A549 (cell line): Measurements from ENCODE around the gene KPNA5. TPM values are rescaled to one million over a fixed set of nuclear protein-coding genes. Genes with fewer than 3 reads are reported as not detected.
A peak's percentile ranks its signal among the peaks of the same experiment; 100 is the strongest.

Experiments
- ATAC-seq, 2 experiments: fragments of 200-7000 bp in 1 of 2; fragments of >200 bp in 1 of 2; cut with Nextera tagmentation in 1 of 2; cut with Tn5 transposase in 1 of 2; 3 replicates each; pipeline versions ENCODE4 v1.8.0 to v1.9.1; 2018 to 2020; ENCODE audit warnings: mild to moderate bottlenecking in 1 of 2, moderate library complexity in 1 of 2
- CTCF ChIA-PET: fragments of 300-600 bp; sonication (Branson Sonifier 250); formaldehyde crosslinking; extraction: SDS; loops from one replicate; lab custom pipeline; 2021; ENCODE audit warnings: antibody characterized with exemption, inconsistent platforms; lab: Yijun Ruan, JAX
- POLR2A ChIA-PET: fragments of 350-600 bp; formaldehyde crosslinking; extraction: SDS; loops from one replicate; lab custom pipeline; 2021; ENCODE audit warnings: antibody characterized with exemption, inconsistent platforms; lab: Yijun Ruan, JAX
- DNase-seq, 2 experiments: peaks; one replicate each; pipeline versions ENCODE4 v3.0.0 to v3.0.0-alpha.2; 2011 to 2016; ENCODE audit warnings: low read depth in 1 of 2, low spot score in 1 of 2
- FAIRE-seq: peaks from 2 replicates; lab custom pipeline; 2011; peaks lifted over from hg19 to GRCh38; lab: Jason Lieb, UNC
- H3K27ac ChIP-seq, 2 experiments: fragments of >200 bp; sonication (Bioruptor Twin); formaldehyde crosslinking; 3 replicates each; pipeline ENCODE4 v1.5.1; 2016 to 2017
- H3K4me1 ChIP-seq: fragments of >200 bp; sonication (Bioruptor Twin); formaldehyde crosslinking; 3 replicates; pipeline ENCODE4 v1.6.1; 2016
- H3K4me2 ChIP-seq: fragments of >200 bp; sonication (Bioruptor Twin); formaldehyde crosslinking; 3 replicates; pipeline ENCODE4 v1.6.1; 2016
- H3K4me3 ChIP-seq: fragments of >200 bp; sonication (Bioruptor Twin); formaldehyde crosslinking; 3 replicates; pipeline ENCODE4 v1.5.1; 2016
- H3K9me3 ChIP-seq: fragments of >200 bp; sonication (Bioruptor Twin); formaldehyde crosslinking; 3 replicates; pipeline ENCODE4 v1.6.1; 2016
- ATOH8 ChIP-seq: fragments of 250-450 bp; sonication (Bioruptor Pico); IDR thresholded peaks from 2 replicates; pipeline ENCODE4 v1.5.0; 2020; ENCODE audit warnings: low read depth, mild to moderate bottlenecking, moderate library complexity
- CEBPB ChIP-seq, 2 experiments: fragments of >200 bp in 1 of 2; sonication (Bioruptor Twin) in 1 of 2; formaldehyde crosslinking in 1 of 2; IDR thresholded peaks; 2 replicates each; pipeline ENCODE4 v1.6.1; 2012 to 2016
- CTCF ChIP-seq: fragments of >200 bp; sonication (Bioruptor Twin); formaldehyde crosslinking; IDR thresholded peaks from 3 replicates; pipeline ENCODE4 v1.5.1; 2016
- E2F6 ChIP-seq: IDR thresholded peaks from 2 replicates; pipeline ENCODE4 v1.6.1; 2012; ENCODE audit warnings: low read depth, borderline replicate concordance
- EHMT2 ChIP-seq: fragments of 200-600 bp; sonication (generic); IDR thresholded peaks from 2 replicates; pipeline ENCODE4 v1.6.1; 2016; ENCODE audit warnings: antibody characterized with exemption, low read depth, mild to moderate bottlenecking, moderate library complexity
- ESRRA ChIP-seq: fragments of 150-350 bp; IDR thresholded peaks from 2 replicates; pipeline ENCODE4 v1.6.1; 2014; ENCODE audit warnings: mild to moderate bottlenecking, low read length, borderline replicate concordance
- FOSB ChIP-seq: fragments of 250-450 bp; sonication (Bioruptor Pico); IDR thresholded peaks from 2 replicates; pipeline ENCODE4 v1.5.0; 2020; ENCODE audit warnings: mild to moderate bottlenecking, moderate library complexity
- FOSL2 ChIP-seq, 2 experiments: fragments of 450-650 bp in 1 of 2; fragments of >200 bp in 1 of 2; sonication (Bioruptor Twin) in 1 of 2; formaldehyde crosslinking; IDR thresholded peaks; 2 replicates each; pipeline versions ENCODE4 v1.5.0 to v1.6.1; 2016 to 2020; ENCODE audit warnings: mild to moderate bottlenecking in 1 of 2, moderate library complexity in 1 of 2
- HDAC2 ChIP-seq: fragments of 200-600 bp; sonication (generic); IDR thresholded peaks from 2 replicates; pipeline ENCODE4 v1.6.1; 2016
- HOXB13 ChIP-seq: fragments of 250-450 bp; sonication (Bioruptor Pico); IDR thresholded peaks from 2 replicates; pipeline ENCODE4 v1.5.0; 2020; ENCODE audit warnings: low read depth, mild to moderate bottlenecking, moderate library complexity
- KDM1A ChIP-seq: fragments of 200-600 bp; sonication (generic); IDR thresholded peaks from 2 replicates; pipeline ENCODE4 v1.6.1; 2016; ENCODE audit warnings: low read depth, mild to moderate bottlenecking
- MAFK ChIP-seq: fragments of 450-650 bp; IDR thresholded peaks from 2 replicates; pipeline ENCODE4 v1.6.1; 2014; ENCODE audit not compliant: partially characterized antibody
- MAX ChIP-seq: IDR thresholded peaks from 2 replicates; pipeline ENCODE4 v1.6.1; 2012
- MYC ChIP-seq: IDR thresholded peaks from 2 replicates; pipeline ENCODE4 v1.6.1; 2012; ENCODE audit warnings: mild to moderate bottlenecking, inconsistent platforms, low read length, improper control_type of control experiment, borderline replicate concordance
- NFE2L2 ChIP-seq: fragments of 150-350 bp; conservative IDR thresholded peaks from 2 replicates; pipeline ENCODE4 v1.6.1; 2014; ENCODE audit warnings: low read length
- RAD21 ChIP-seq, 2 experiments: fragments of >200 bp in 1 of 2; sonication (Bioruptor Twin) in 1 of 2; formaldehyde crosslinking in 1 of 2; IDR thresholded peaks in 1 of 2; conservative IDR thresholded peaks in 1 of 2; 2 replicates in 1 of 2; 3 replicates in 1 of 2; pipeline ENCODE4 v1.6.1; 2012 to 2018; ENCODE audit warnings: inconsistent platforms in 1 of 2
- RARB ChIP-seq: fragments of 250-450 bp; sonication (Bioruptor Pico); IDR thresholded peaks from 2 replicates; pipeline ENCODE4 v1.8.0; 2021; ENCODE audit warnings: mild to moderate bottlenecking, moderate library complexity
- RFX5 ChIP-seq: fragments of 450-650 bp; IDR thresholded peaks from 2 replicates; pipeline ENCODE4 v1.7.1; 2014; ENCODE audit warnings: antibody characterized with exemption, mild to moderate bottlenecking, moderate library complexity
- RNF2 ChIP-seq: fragments of 200-600 bp; sonication (generic); IDR thresholded peaks from 2 replicates; pipeline ENCODE4 v1.6.1; 2016; ENCODE audit warnings: low read depth, mild to moderate bottlenecking, antibody characterized with exemption, moderate library complexity, borderline replicate concordance
- SMC3 ChIP-seq: fragments of >200 bp; sonication (Bioruptor Twin); formaldehyde crosslinking; IDR thresholded peaks from 3 replicates; pipeline ENCODE4 v1.6.1; 2018; ENCODE audit warnings: inconsistent platforms
- SREBF2 ChIP-seq: fragments of 450-650 bp; IDR thresholded peaks from 2 replicates; pipeline ENCODE4 v1.6.1; 2014; ENCODE audit warnings: mild to moderate bottlenecking, moderate library complexity
- ZNF302 ChIP-seq: fragments of 250-450 bp; sonication (Bioruptor Pico); IDR thresholded peaks from 2 replicates; pipeline ENCODE4 v1.9.0; 2021; ENCODE audit warnings: inconsistent platforms, mild to moderate bottlenecking, moderate library complexity
- ZSCAN20 ChIP-seq: fragments of 250-450 bp; sonication (Bioruptor Pico); IDR thresholded peaks from 2 replicates; pipeline ENCODE4 v1.8.0; 2022; ENCODE audit warnings: mild to moderate bottlenecking, moderate library complexity
- WGBS: methylation state at CpG from one replicate; pipeline ENCODE4 v1.1.6; 2017; ENCODE audit errors: missing lambda C conversion rate; 5-methylcytosine and 5-hydroxymethylcytosine counted together
- polyA plus RNA-seq, 4 experiments: library from polyadenylated mRNA; depleted of rRNA in 3 of 4; stranded (reverse); fragments of >200 nt; fragmentation: RNase III in 1 of 4; extraction: RNeasy Plus Mini Kit Qiagen cat#74134 plus additional on column Dnase treatment in 1 of 4; gene quantifications; 2 replicates in 3 of 4; 3 replicates in 1 of 4; pipeline ENCODE4 v1.2.3, GENCODE V29; 2011 to 2017

KPNA5 gene
- polyA plus RNA-seq, 2 of the 4 experiments (the other 2 are of a cell fraction), result 2.2 to 4.5 TPM

GRCh38 chr6:116779573-116780164 lies 98.7 kb downstream of the KPNA5 start:
- TF ChIP-seq ESRRA (no peak), SREBF2 (no peak), NFE2L2 (no peak), ZSCAN20 (no peak), E2F6 (no peak), MYC (no peak), HOXB13 (CRISPR knock-in tag) (no peak), SMC3 (peak; percentile 59), RARB (CRISPR knock-in tag) (no peak), FOSL2 (IDR thresholded peaks at IDR 0.05) (no peak), FOSL2 (CRISPR knock-in tag; IDR thresholded peaks at IDR 0.05) (no peak), RFX5 (no peak), FOSB (CRISPR knock-in tag) (no peak), RAD21 (conservative IDR thresholded peaks at IDR 0.05 in 1 of 2, IDR thresholded peaks at IDR 0.05 in 1 of 2) (peak; percentile 31 to 48; a peak in 3 of 5 replicates), MAX (no peak), CTCF (peak; percentile 57), EHMT2 (no peak), HDAC2 (no peak)
- ATAC-seq, result peak in 1 of 2 experiments; percentile 73; a peak in 4 of 6 replicates
- H3K4me1 ChIP-seq, result no peaks in the 10 kb centered on the region
- DNase-seq, result peak; percentile 6 to 37
- H3K27ac ChIP-seq, result no peak overlapping the region
- ChIA-PET CTCF (interaction anchor here (0.7 to 3.1 kb wide), 7 partner anchors 9 to 72 kb away, joined by 3 to 12 read pairs (median 4); no protein-coding TSS in a partner anchor), POLR2A (no interaction called here)
- no peak for FAIRE-seq
- 13% methylated on average over 13 of the region's 13 CpGs for WGBS
- no peaks in the 10 kb centered on the region for H3K9me3 ChIP-seq
- no peak overlapping the region for H3K4me3 ChIP-seq
- peak overlapping the region; percentile 63 for H3K4me2 ChIP-seq

- Histone ChIP-seq H3K9me3 (no peaks in the 10 kb centered on the region), H3K4me3 (no peak overlapping the region), H3K27ac (no peak overlapping the region), H3K4me2 (no peak overlapping the region), H3K4me1 (no peaks in the 10 kb centered on the region)
- no peak for ATAC-seq
- no peak for FAIRE-seq
- POLR2A ChIA-PET, result no interaction called here
- CTCF ChIA-PET, result no interaction called here
- DNase-seq, result no peak
- 35% methylated on average over 5 of the region's 5 CpGs for WGBS
- TF ChIP-seq ZNF302 (CRISPR knock-in tag) (no peak), ATOH8 (CRISPR knock-in tag) (no peak), MAFK (no peak), CEBPB (IDR thresholded peaks at IDR 0.05) (no peak), CTCF (no peak), KDM1A (no peak), RNF2 (no peak)
These were observed 102.8 kb downstream of the KPNA5 start for GRCh38 chr6:116783852-116784251.
